IMR-90 (cell line): Measurements from ENCODE around the gene NTRK3. TPM values are rescaled to one million over a fixed set of nuclear protein-coding genes. Genes with fewer than 3 reads are reported as not detected.

Experiments used
- ATAC-seq: fragments of 200-7000 bp; cut with Tn5 transposase; 2 replicates; pipeline ENCODE4 v1.9.1; 2020; ENCODE audit warnings: low read depth, mild to moderate bottlenecking, moderate library complexity
- BruUV-seq: library from RNA; stranded (reverse); fragments of 400-500 nt; replicated peaks from 2 replicates; lab custom pipeline; 2021; lab: Mats Ljungman, UMichigan
- CTCF ChIA-PET: fragments of 300-600 bp; formaldehyde crosslinking; extraction: SDS; loops from one replicate; lab custom pipeline; 2021; ENCODE audit warnings: antibody characterized with exemption; lab: Yijun Ruan, JAX
- POLR2A ChIA-PET: fragments of 300-600 bp; sonication (Branson Sonifier 250); formaldehyde crosslinking; loops from one replicate; lab custom pipeline; 2022; ENCODE audit warnings: antibody characterized with exemption; ENCODE audit not compliant: unreplicated experiment; lab: Charles Lee
- DNase-seq: peaks from one replicate; pipeline ENCODE4 v3.0.0; 2013
- H2AFZ ChIP-seq: replicated peaks from 2 replicates; pipeline ENCODE3; 2013; ENCODE audit warnings: low read length, mild to moderate bottlenecking; ENCODE audit not compliant: poor library complexity
- H2AK5ac ChIP-seq: 2 replicates; pipeline ENCODE4 v1.6.1; 2013; ENCODE audit warnings: low read depth, low read length, inconsistent platforms
- H2AK9ac ChIP-seq: replicated peaks from 2 replicates; pipeline ENCODE3; 2013; ENCODE audit warnings: mild to moderate bottlenecking, low read depth, low read length, moderate library complexity; ENCODE audit not compliant: poor library complexity
- H2BK120ac ChIP-seq: 2 replicates; pipeline ENCODE4 v1.6.1; 2013; ENCODE audit warnings: low read depth, low read length, inconsistent platforms
- H2BK15ac ChIP-seq: 3 replicates; pipeline ENCODE4 v1.6.1; 2013; ENCODE audit warnings: low read depth, low read length, inconsistent platforms
- H2BK20ac ChIP-seq: 2 replicates; pipeline ENCODE4 v1.6.1; 2013; ENCODE audit warnings: low read depth, mild to moderate bottlenecking, inconsistent platforms, low read length, moderate library complexity
- H2BK5ac ChIP-seq: 2 replicates; pipeline ENCODE4 v1.6.1; 2013; ENCODE audit warnings: mild to moderate bottlenecking, low read depth, low read length, inconsistent platforms; ENCODE audit not compliant: poor library complexity, severe bottlenecking
- H3K14ac ChIP-seq: replicated peaks from 2 replicates; pipeline ENCODE4 v1.6.1; 2013; ENCODE audit warnings: low read depth, low read length, inconsistent platforms
- H3K18ac ChIP-seq: 2 replicates; pipeline ENCODE4 v1.6.1; 2013; ENCODE audit warnings: low read depth, low read length, control low read depth
- H3K23ac ChIP-seq: 2 replicates; pipeline ENCODE4 v1.6.1; 2013; ENCODE audit warnings: low read depth, low read length, inconsistent platforms
- H3K27ac ChIP-seq: 2 replicates; pipeline ENCODE4 v1.5.1; 2013; ENCODE audit warnings: mild to moderate bottlenecking, control low read depth, low read length; ENCODE audit not compliant: insufficient read depth
- H3K27me3 ChIP-seq: 2 replicates; pipeline ENCODE4 v1.6.1; 2013; ENCODE audit warnings: low read length; ENCODE audit not compliant: control insufficient read depth, insufficient read depth
- H3K36me3 ChIP-seq: 2 replicates; pipeline ENCODE4 v1.6.1; 2013; ENCODE audit warnings: low read length, mixed read lengths; ENCODE audit not compliant: control insufficient read depth, insufficient read depth
- H3K4ac ChIP-seq: 2 replicates; pipeline ENCODE4 v1.6.1; 2013; ENCODE audit warnings: low read depth, low read length, inconsistent platforms
- H3K4me1 ChIP-seq: 2 replicates; pipeline ENCODE4 v1.6.1; 2013; ENCODE audit warnings: low read length, mixed read lengths; ENCODE audit not compliant: control insufficient read depth, insufficient read depth
- H3K4me2 ChIP-seq: 2 replicates; pipeline ENCODE4 v1.6.1; 2013; ENCODE audit warnings: low read depth, mild to moderate bottlenecking, control low read depth, low read length, moderate library complexity
- H3K4me3 ChIP-seq: 2 replicates; pipeline ENCODE4 v1.5.1; 2013; ENCODE audit warnings: low read depth, mild to moderate bottlenecking, control low read depth, low read length, moderate library complexity; ENCODE audit not compliant: insufficient read depth
- H3K56ac ChIP-seq: 2 replicates; pipeline ENCODE4 v1.6.1; 2013; ENCODE audit warnings: low read length, inconsistent platforms; ENCODE audit not compliant: insufficient read depth; ENCODE audit errors: extremely low read depth
- H3K79me1 ChIP-seq, 2 experiments: 2 replicates each; pipeline ENCODE4 v1.6.1; 2013; ENCODE audit warnings: low read length in 2 of 2, inconsistent platforms in 1 of 2, low read depth in 1 of 2
- H3K9ac ChIP-seq: 2 replicates; pipeline ENCODE4 v1.6.1; 2013; ENCODE audit warnings: low read depth, low read length, control low read depth
- H3K9me1 ChIP-seq: 2 replicates; pipeline ENCODE4 v1.6.1; 2013; ENCODE audit warnings: low read length, inconsistent platforms; ENCODE audit not compliant: insufficient read depth
- H3K9me3 ChIP-seq: 2 replicates; pipeline ENCODE4 v1.6.1; 2013; ENCODE audit warnings: low read length; ENCODE audit not compliant: control insufficient read depth, insufficient read depth
- H4K20me1 ChIP-seq: 2 replicates; pipeline ENCODE4 v1.6.1; 2013; ENCODE audit warnings: low read length, inconsistent platforms; ENCODE audit not compliant: insufficient read depth
- H4K5ac ChIP-seq: 2 replicates; pipeline ENCODE4 v1.6.1; 2013; ENCODE audit warnings: mild to moderate bottlenecking, low read depth, low read length, control low read depth
- H4K8ac ChIP-seq, 2 experiments: 2 replicates each; pipeline ENCODE4 v1.6.1; 2013; ENCODE audit warnings: low read depth in 2 of 2, low read length in 2 of 2, control low read depth in 1 of 2, inconsistent platforms in 1 of 2
- H4K91ac ChIP-seq: 2 replicates; pipeline ENCODE4 v1.6.1; 2013; ENCODE audit warnings: low read depth, low read length, inconsistent platforms; ENCODE audit not compliant: insufficient read depth
- FOS ChIP-seq: fragments of 150-350 bp; IDR thresholded peaks from 2 replicates; pipeline ENCODE4 v1.6.1; 2016; ENCODE audit warnings: low read depth, low read length
- MAFK ChIP-seq: IDR thresholded peaks from 2 replicates; pipeline ENCODE4 v1.6.1; 2012; ENCODE audit warnings: low read depth, low read length, improper control_type of control experiment
- NFE2L2 ChIP-seq: fragments of 150-350 bp; IDR thresholded peaks from 2 replicates; pipeline ENCODE4 v1.6.1; 2016; ENCODE audit warnings: low read depth, mild to moderate bottlenecking, low read length
- POLR2A ChIP-seq: IDR thresholded peaks from 2 replicates; pipeline ENCODE4 v1.6.1; 2012; ENCODE audit warnings: mild to moderate bottlenecking, low read depth, low read length
- RCOR1 ChIP-seq: IDR thresholded peaks from 2 replicates; pipeline ENCODE4 v1.6.1; 2012; ENCODE audit warnings: mild to moderate bottlenecking, low read length, improper control_type of control experiment; ENCODE audit not compliant: insufficient replicate concordance
- RFX5 ChIP-seq: IDR thresholded peaks from 2 replicates; pipeline ENCODE4 v1.8.0; 2012; ENCODE audit warnings: low read depth, mild to moderate bottlenecking, low read length, moderate library complexity
- SMC3 ChIP-seq: fragments of 150-350 bp; IDR thresholded peaks from 2 replicates; pipeline ENCODE4 v1.6.1; 2016; ENCODE audit warnings: low read depth, mild to moderate bottlenecking, antibody characterized with exemption, low read length, moderate library complexity
- WGBS, 2 experiments: methylation state at CpG; one replicate each; pipeline versions ENCODE4 v1.1.5 to v1.1.7; 2013; ENCODE audit warnings: missing lambda C conversion rate in 2 of 2; ENCODE audit not compliant: insufficient read length in 1 of 2; ENCODE audit errors: extremely low coverage in 2 of 2; 5-methylcytosine and 5-hydroxymethylcytosine counted together
- dilution Hi-C: fragments of 300-500 bp; cut with HindIII; formaldehyde crosslinking; loops from one replicate; pipeline ENCODE4 v1.14.3; 2018; ENCODE audit warnings: low sequenced_read_pairs; ENCODE audit not compliant: unreplicated experiment
- in situ Hi-C: fragments of 300-500 bp; cut with MboI; formaldehyde crosslinking; loops from 3 replicates; pipeline ENCODE4 v1.14.3; 2019; ENCODE audit warnings: low sequenced_read_pairs, inconsistent platforms, mixed read lengths
- intact Hi-C: fragments of 100-400 bp; cut with micrococcal nuclease; formaldehyde crosslinking; loops from 2 replicates; pipeline ENCODE4 v1.10.0; 2022
- polyA plus RNA-seq, 3 experiments: library from polyadenylated mRNA; depleted of rRNA; stranded (reverse); fragments of >200 nt; gene quantifications; 2 replicates each; pipeline ENCODE4 v1.2.3, GENCODE V29; 2012; ENCODE audit warnings: low replicate concordance in 1 of 3
- total RNA-seq: library from RNA; depleted of rRNA; stranded (reverse); fragments of >200 nt; gene quantifications from 2 replicates; pipeline ENCODE4 v1.2.3, GENCODE V29; 2012
- TF ChIP-seq, protein P1 (sequence below): fragments of 150-350 bp; IDR thresholded peaks from 2 replicates; pipeline ENCODE4 v1.6.1; 2017; ENCODE audit warnings: mild to moderate bottlenecking, antibody characterized with exemption, low read length, low read depth
- TF ChIP-seq, protein P2 (sequence below): fragments of 150-350 bp; IDR thresholded peaks from 2 replicates; pipeline ENCODE4 v1.6.1; 2016; ENCODE audit warnings: low read depth, mild to moderate bottlenecking, low read length, moderate library complexity, borderline replicate concordance

The NTRK3 gene
- total and polyA plus RNA-seq, 2 of the 4 experiments (the other 2 are of a cell fraction) = under 0.01 to 0.15 TPM

DNA sequence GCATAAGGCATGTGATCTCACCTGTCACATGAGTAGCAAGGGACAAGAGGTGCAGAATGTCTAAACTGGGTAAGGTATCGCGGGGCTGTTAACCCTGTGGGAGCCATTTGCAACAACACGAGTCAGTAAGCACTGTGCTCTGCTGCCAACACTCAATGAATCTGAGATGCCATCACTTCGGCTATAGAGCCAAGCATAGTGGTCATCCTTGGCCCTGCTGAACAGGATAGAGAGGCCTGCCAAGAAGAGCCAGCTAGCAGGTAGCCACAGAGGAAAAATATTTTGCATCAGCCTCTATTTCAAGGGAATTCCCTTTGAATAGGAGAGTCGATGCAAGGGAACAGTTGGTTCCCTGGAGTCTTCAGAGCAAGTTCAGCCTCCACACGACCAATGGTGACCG, 137.8 kb downstream of the NTRK3 start:
- H3K9me1 ChIP-seq = no peaks in the 10 kb centered on the region
- H3K36me3 ChIP-seq = no peaks in the 10 kb centered on the region
- in situ Hi-C loops (no loop called here), intact Hi-C loops (no loop called here), dilution Hi-C loops (no loop called here)
- no peak overlapping the region for H2AK5ac ChIP-seq
- no peak overlapping the region for H4K91ac ChIP-seq
- no peak overlapping the region for H3K9ac ChIP-seq
- H2BK5ac ChIP-seq = no peak overlapping the region
- H2AK9ac ChIP-seq = no peak overlapping the region
- no peaks in the 10 kb centered on the region for H3K4me1 ChIP-seq
- POLR2A ChIA-PET = no interaction called here
- no peak for DNase-seq
- TF ChIP-seq, protein P1, sequence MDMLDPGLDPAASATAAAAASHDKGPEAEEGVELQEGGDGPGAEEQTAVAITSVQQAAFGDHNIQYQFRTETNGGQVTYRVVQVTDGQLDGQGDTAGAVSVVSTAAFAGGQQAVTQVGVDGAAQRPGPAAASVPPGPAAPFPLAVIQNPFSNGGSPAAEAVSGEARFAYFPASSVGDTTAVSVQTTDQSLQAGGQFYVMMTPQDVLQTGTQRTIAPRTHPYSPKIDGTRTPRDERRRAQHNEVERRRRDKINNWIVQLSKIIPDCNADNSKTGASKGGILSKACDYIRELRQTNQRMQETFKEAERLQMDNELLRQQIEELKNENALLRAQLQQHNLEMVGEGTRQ = no peak
- TF ChIP-seq MAFK = no peak
- no peak for TF ChIP-seq SMC3
- no peak for TF ChIP-seq FOS
- TF ChIP-seq RCOR1 = no peak
- TF ChIP-seq RFX5 = no peak
- TF ChIP-seq POLR2A = no peak
- TF ChIP-seq NFE2L2 = no peak
- TF ChIP-seq, protein P2, sequence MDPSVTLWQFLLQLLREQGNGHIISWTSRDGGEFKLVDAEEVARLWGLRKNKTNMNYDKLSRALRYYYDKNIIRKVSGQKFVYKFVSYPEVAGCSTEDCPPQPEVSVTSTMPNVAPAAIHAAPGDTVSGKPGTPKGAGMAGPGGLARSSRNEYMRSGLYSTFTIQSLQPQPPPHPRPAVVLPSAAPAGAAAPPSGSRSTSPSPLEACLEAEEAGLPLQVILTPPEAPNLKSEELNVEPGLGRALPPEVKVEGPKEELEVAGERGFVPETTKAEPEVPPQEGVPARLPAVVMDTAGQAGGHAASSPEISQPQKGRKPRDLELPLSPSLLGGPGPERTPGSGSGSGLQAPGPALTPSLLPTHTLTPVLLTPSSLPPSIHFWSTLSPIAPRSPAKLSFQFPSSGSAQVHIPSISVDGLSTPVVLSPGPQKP = no peak
- BruUV-seq = no TSS peak
- no peak overlapping the region for H2BK120ac ChIP-seq
- CTCF ChIA-PET = no interaction called here
- whole genome bisulfite sequencing, 2 experiments = 36% methylated on average over 6 of the region's 7 CpGs; no CpG with 5 or more reads in 1 of the 2 experiments
- no peak overlapping the region for H3K23ac ChIP-seq
- no peaks in the 10 kb centered on the region for H3K79me1 ChIP-seq
- H2AFZ ChIP-seq = no peak overlapping the region
- H2BK20ac ChIP-seq = no peak overlapping the region
- H4K8ac ChIP-seq = no peak overlapping the region
- no peak overlapping the region for H2BK15ac ChIP-seq
- no peak overlapping the region for H4K5ac ChIP-seq
- no peak for ATAC-seq
- H3K4me2 ChIP-seq = no peak overlapping the region
- no peak overlapping the region for H3K18ac ChIP-seq
- no peak overlapping the region for H3K27ac ChIP-seq
- no peaks in the 10 kb centered on the region for H4K20me1 ChIP-seq
- H3K9me3 ChIP-seq = peaks cover 27% of the 10 kb centered on the region
- no peak overlapping the region for H3K4ac ChIP-seq
- no peak overlapping the region for H3K14ac ChIP-seq
- H3K56ac ChIP-seq = no peak overlapping the region
- no peak overlapping the region for H3K4me3 ChIP-seq
- H3K27me3 ChIP-seq = no peaks in the 10 kb centered on the region
